K562 (cell line): ENCODE data around the gene ZNHIT1. TPM values are rescaled to one million over a fixed set of nuclear protein-coding genes. Genes with fewer than 3 reads are reported as not detected.

Source experiments
- ARID1B ChIP-seq: fragments of 450-650 bp; IDR thresholded peaks from 2 replicates; pipeline ENCODE4 v1.6.1; 2016; ENCODE audit warnings: antibody characterized with exemption, mild to moderate bottlenecking, inconsistent platforms
- CBFA2T3 ChIP-seq: fragments of 450-650 bp; IDR thresholded peaks from 2 replicates; pipeline ENCODE4 v1.6.1; 2017
- CCNT2 ChIP-seq: IDR thresholded peaks from 2 replicates; pipeline ENCODE4 v1.6.1; 2011; ENCODE audit warnings: borderline replicate concordance, low read depth, mild to moderate bottlenecking, moderate library complexity, mixed read lengths, low read length; ENCODE audit not compliant: insufficient read length; ENCODE audit errors: extremely low read depth
- CREBBP ChIP-seq: IDR thresholded peaks from one replicate; pipeline ENCODE4 v1.6.1; 2012; ENCODE audit warnings: low read depth, mild to moderate bottlenecking, control low read depth, inconsistent platforms, low read length
- DPF2 ChIP-seq: fragments of 450-650 bp; IDR thresholded peaks from 2 replicates; pipeline ENCODE4 v1.6.1; 2016
- E2F6 ChIP-seq, 2 experiments: IDR thresholded peaks; 2 replicates each; pipeline ENCODE4 v1.6.1; 2011; ENCODE audit warnings: borderline replicate concordance in 1 of 2, control low read depth in 1 of 2, low read depth in 1 of 2, low read length in 1 of 2, mild to moderate bottlenecking in 1 of 2, mixed read lengths in 1 of 2, moderate library complexity in 1 of 2; ENCODE audit not compliant: insufficient read depth in 1 of 2, insufficient read length in 1 of 2, poor library complexity in 1 of 2, severe bottlenecking in 1 of 2; ENCODE audit errors: extremely low read depth in 1 of 2
- EP300 ChIP-seq: IDR thresholded peaks from 2 replicates; pipeline ENCODE4 v1.6.1; 2012; ENCODE audit warnings: low read length, improper control_type of control experiment
- HMGN3 ChIP-seq: IDR thresholded peaks from 2 replicates; pipeline ENCODE4 v1.6.1; 2011; ENCODE audit warnings: borderline replicate concordance, low read depth, mild to moderate bottlenecking, mixed read lengths, low read length; ENCODE audit not compliant: insufficient read length; ENCODE audit errors: extremely low read depth
- JUN ChIP-seq, 2 experiments: sonication (generic) in 1 of 2; formaldehyde crosslinking in 1 of 2; IDR thresholded peaks; 2 replicates each; pipeline versions ENCODE4 v1.6.1 to v1.8.0; 2012 to 2022; ENCODE audit warnings: borderline replicate concordance in 2 of 2, mild to moderate bottlenecking in 2 of 2, improper control_type of control experiment in 1 of 2, low read depth in 1 of 2, low read length in 1 of 2, missing genetic modification reagents in 1 of 2
- LCOR ChIP-seq: sonication (generic); formaldehyde crosslinking; IDR thresholded peaks from 2 replicates; pipeline ENCODE4 v1.8.0; 2022; ENCODE audit warnings: mild to moderate bottlenecking, missing genetic modification reagents
- MAFK ChIP-seq: IDR thresholded peaks from 2 replicates; pipeline ENCODE4 v1.6.1; 2011; ENCODE audit warnings: low read length, improper control_type of control experiment
- MEF2D ChIP-seq: conservative IDR thresholded peaks from 2 replicates; pipeline ENCODE4 v1.6.1; 2016; ENCODE audit warnings: low read depth, missing genetic modification characterization, missing compliant biosample characterization
- MEIS2 ChIP-seq: fragments of 450-650 bp; IDR thresholded peaks from 2 replicates; pipeline ENCODE4 v1.6.1; 2014; ENCODE audit warnings: mild to moderate bottlenecking; ENCODE audit not compliant: partially characterized antibody
- MTA3 ChIP-seq: fragments of 450-650 bp; formaldehyde crosslinking; IDR thresholded peaks from 2 replicates; pipeline ENCODE4 v1.6.1; 2017; ENCODE audit warnings: mild to moderate bottlenecking, borderline replicate concordance
- NCOR1 ChIP-seq: fragments of 450-650 bp; IDR thresholded peaks from 2 replicates; pipeline ENCODE4 v1.6.1; 2016; ENCODE audit warnings: mild to moderate bottlenecking, moderate library complexity
- POLR2A ChIP-seq: fragments of 450-650 bp; conservative IDR thresholded peaks from 2 replicates; pipeline ENCODE4 v1.6.1; 2016
- STAG1 ChIP-seq: sonication (generic); formaldehyde crosslinking; IDR thresholded peaks from 2 replicates; pipeline ENCODE4 v1.5.0; 2020; ENCODE audit warnings: missing genetic modification reagents, borderline replicate concordance
- TCF7L2 ChIP-seq: fragments of 150-350 bp; IDR thresholded peaks from 2 replicates; pipeline ENCODE4 v1.6.1; 2016; ENCODE audit warnings: low read depth, mild to moderate bottlenecking, low read length, moderate library complexity
- TOE1 ChIP-seq, 2 experiments: fragments of 450-650 bp in 1 of 2; sonication (generic) in 1 of 2; formaldehyde crosslinking in 1 of 2; IDR thresholded peaks; 2 replicates each; pipeline versions ENCODE4 v1.7.1 to v1.8.0; 2016 to 2022; ENCODE audit warnings: borderline replicate concordance in 2 of 2, mild to moderate bottlenecking in 2 of 2, antibody characterized with exemption in 1 of 2, inconsistent platforms in 1 of 2, low read depth in 1 of 2, missing genetic modification reagents in 1 of 2, moderate library complexity in 1 of 2
- ZNF134 ChIP-seq: fragments of 250-450 bp; sonication (Bioruptor Pico); conservative IDR thresholded peaks from 2 replicates; pipeline ENCODE4 v1.4.0; 2020
- ZNF316 ChIP-seq: fragments of 450-650 bp; IDR thresholded peaks from 2 replicates; pipeline ENCODE4 v1.6.1; 2016
- ZNF395 ChIP-seq: fragments of 200-800 bp; sonication (Bioruptor generic); IDR thresholded peaks from 2 replicates; pipeline ENCODE4 v1.6.1; 2017; ENCODE audit warnings: missing genetic modification characterization, missing compliant biosample characterization
- ZNF445 ChIP-seq: fragments of 250-450 bp; sonication (Bioruptor Pico); IDR thresholded peaks from 2 replicates; pipeline ENCODE4 v1.4.0; 2020; ENCODE audit warnings: low read depth, mild to moderate bottlenecking, moderate library complexity
- polyA plus RNA-seq, 8 experiments: library from polyadenylated mRNA; depleted of rRNA in 4 of 8; stranded (reverse) in 5 of 8; unstranded in 3 of 8; fragments of >200 nt; fragmentation: Nextera tagmentation in 2 of 8; fragmentation: Illumina TruSeq in 1 of 8; extraction: Ambion mirVana in 2 of 8; extraction: Trizol in 1 of 8; gene quantifications; 2 replicates each; pipeline versions ENCODE4 v1.2.1 to v1.2.3, GENCODE V29; 2011 to 2014; ENCODE audit warnings: inconsistent platforms in 1 of 8, missing spikeins in 1 of 8
- total RNA-seq, 7 experiments: library from RNA; depleted of rRNA in 6 of 7; stranded (reverse); fragments of >200 nt in 6 of 7; fragmentation: Illumina TruSeq in 2 of 7; extraction: Trizol in 2 of 7; gene quantifications; 2 replicates each; pipeline versions ENCODE4 v1.2.1 to v1.2.3, GENCODE V29; 2011 to 2021; ENCODE audit warnings: low replicate concordance in 1 of 7
- TF ChIP-seq, protein P1 (sequence below): sonication (generic); formaldehyde crosslinking; IDR thresholded peaks from 2 replicates; pipeline ENCODE4 v1.8.1; 2022; ENCODE audit warnings: missing genetic modification reagents

ZNHIT1 gene
- total and polyA plus RNA-seq, 9 of the 15 experiments (the other 6 are each of a cell fraction or from before 2014, with no cell fraction given), result 6.4 to 162 (median 70.1) TPM

- TF ChIP-seq MAFK, result 0 out of 2 replicates have a peak, but pooled peaks have one; percentile 8
- peak; percentile 39; the same call in 1 of the 2 replicates for TF ChIP-seq DPF2
- TF ChIP-seq JUN (IDR thresholded peaks at IDR 0.05; ENCODE audit: borderline replicate concordance, low read depth, low read length), result no peak
- no peak for TF ChIP-seq JUN (CRISPR knock-in tag; IDR thresholded peaks at IDR 0.05; ENCODE audit: borderline replicate concordance)
- TF ChIP-seq CCNT2, result peak; percentile 59
- TF ChIP-seq ARID1B, result peak; percentile 66; the same call in 1 of the 2 replicates
- 0 out of 2 replicates have a peak, but pooled peaks have one; percentile 21 for TF ChIP-seq MEF2D (tag)
- TF ChIP-seq POLR2A, result no peak
- TF ChIP-seq ZNF445 (CRISPR knock-in tag), result no peak
- TF ChIP-seq CREBBP, result no peak
- no peak for TF ChIP-seq ZNF134
- TF ChIP-seq EP300, result peak; percentile 34; the same call in 1 of the 2 replicates
- TF ChIP-seq, protein P1, sequence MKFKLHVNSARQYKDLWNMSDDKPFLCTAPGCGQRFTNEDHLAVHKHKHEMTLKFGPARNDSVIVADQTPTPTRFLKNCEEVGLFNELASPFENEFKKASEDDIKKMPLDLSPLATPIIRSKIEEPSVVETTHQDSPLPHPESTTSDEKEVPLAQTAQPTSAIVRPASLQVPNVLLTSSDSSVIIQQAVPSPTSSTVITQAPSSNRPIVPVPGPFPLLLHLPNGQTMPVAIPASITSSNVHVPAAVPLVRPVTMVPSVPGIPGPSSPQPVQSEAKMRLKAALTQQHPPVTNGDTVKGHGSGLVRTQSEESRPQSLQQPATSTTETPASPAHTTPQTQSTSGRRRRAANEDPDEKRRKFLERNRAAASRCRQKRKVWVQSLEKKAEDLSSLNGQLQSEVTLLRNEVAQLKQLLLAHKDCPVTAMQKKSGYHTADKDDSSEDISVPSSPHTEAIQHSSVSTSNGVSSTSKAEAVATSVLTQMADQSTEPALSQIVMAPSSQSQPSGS (CRISPR knock-in tag), result no peak
- no peak for TF ChIP-seq TCF7L2
- TF ChIP-seq ZNF395 (CRISPR knock-in tag), result 0 out of 2 replicates have a peak, but pooled peaks have one; percentile 17
- TF ChIP-seq MEIS2, result peak; percentile 28
- peak; percentile 57; the same call in 1 of the 2 replicates for TF ChIP-seq NCOR1
- peak; percentile 73 for TF ChIP-seq HMGN3
- peak; percentile 62 for TF ChIP-seq ZNF316
- peak; percentile 52; the same call in 1 of the 2 replicates for TF ChIP-seq TOE1 (IDR thresholded peaks at IDR 0.05; ENCODE audit: borderline replicate concordance)
- TF ChIP-seq TOE1 (CRISPR knock-in tag; IDR thresholded peaks at IDR 0.05; ENCODE audit: borderline replicate concordance, low read depth), result no peak
- TF ChIP-seq CBFA2T3, result peak; percentile 62
- TF ChIP-seq E2F6 (IDR thresholded peaks at IDR 0.05; ENCODE audit: borderline replicate concordance in 1 of 2, extremely low read depth in 1 of 2, insufficient read depth in 1 of 2, insufficient read length in 1 of 2, low read depth in 1 of 2, low read length in 1 of 2, poor library complexity in 1 of 2, severe bottlenecking in 1 of 2), result peak in 1 of 2 experiments; percentile 80
- 0 out of 2 replicates have a peak, but pooled peaks have one; percentile 35 for TF ChIP-seq MTA3
- TF ChIP-seq LCOR (CRISPR knock-in tag), result 0 out of 2 replicates have a peak, but pooled peaks have one; percentile 18
- TF ChIP-seq STAG1 (CRISPR knock-in tag), result no peak
These were observed 25.8 kb downstream of the ZNHIT1 start (continued) for GRCh38 chr7:101243646-101244374.
